GM21423 (cell line): Measurements from ENCODE around the gene ZSWIM6.

Experiments
- ATAC-seq: cut with Tn5 transposase; IDR thresholded peaks from one replicate; pipeline ENCODE4 v1.9.1; 2021; ENCODE audit warnings: mild to moderate bottlenecking, moderate library complexity; ENCODE audit not compliant: unreplicated experiment

ZSWIM6 gene

GRCh38 chr5:61331407-61332357 is at the start of gene ZSWIM6:
Gene ZSWIM6, plus strand, starts transcription at chr5:61332258. Its CDS starts 15 bp downstream, at chr5:61332273.
- ATAC-seq, result peak; percentile 73

GRCh38 chr5:61283471-61283870 is 48.6 kb upstream of the ZSWIM6 start:
- ATAC-seq, result no peak

- ATAC-seq, result no peak
Observed at GRCh38 chr5:61285531-61285930, 46.5 kb upstream of the ZSWIM6 start.

GRCh38 chr5:61286446-61287132 is 45.5 kb upstream of the ZSWIM6 start:
- no peak for ATAC-seq

GRCh38 chr5:61287474-61287873 is 44.6 kb upstream of the ZSWIM6 start:
- ATAC-seq, result no peak

GRCh38 chr5:61289241-61289640 is 42.8 kb upstream of the ZSWIM6 start:
- no peak for ATAC-seq

- ATAC-seq, result no peak
Observed at GRCh38 chr5:61289669-61290306, 42.3 kb upstream of the ZSWIM6 start.

GRCh38 chr5:61290791-61291210 is 41.3 kb upstream of the ZSWIM6 start:
- no peak for ATAC-seq

GRCh38 chr5:61292062-61292657 is 39.9 kb upstream of the ZSWIM6 start:
- ATAC-seq, result no peak

- ATAC-seq, result no peak
Observed at GRCh38 chr5:61293071-61293470, 39.0 kb upstream of the ZSWIM6 start.

- no peak for ATAC-seq
Observed at GRCh38 chr5:61293873-61294272, 38.2 kb upstream of the ZSWIM6 start.

GRCh38 chr5:61295365-61295764 is 36.7 kb upstream of the ZSWIM6 start:
- ATAC-seq, result no peak

- ATAC-seq, result no peak
Observed at GRCh38 chr5:61298066-61298465, 34.0 kb upstream of the ZSWIM6 start.

GRCh38 chr5:61298580-61298979 is 33.5 kb upstream of the ZSWIM6 start:
- ATAC-seq, result no peak

GRCh38 chr5:61299261-61299681 is 32.8 kb upstream of the ZSWIM6 start:
- no peak for ATAC-seq

GRCh38 chr5:61301341-61302199 is 30.5 kb upstream of the ZSWIM6 start:
- no peak for ATAC-seq

GRCh38 chr5:61302200-61302563 is 29.9 kb upstream of the ZSWIM6 start:
- ATAC-seq, result no peak

- no peak for ATAC-seq
Observed at GRCh38 chr5:61303346-61303745, 28.7 kb upstream of the ZSWIM6 start.

- ATAC-seq, result no peak
Observed at GRCh38 chr5:61304590-61305381, 27.3 kb upstream of the ZSWIM6 start.
